Bronchial epithelial cell (primary cell): ENCODE results near the gene SYNGR3. TPM values are rescaled to one million over a fixed set of nuclear protein-coding genes. Genes with fewer than 3 reads are reported as not detected.

ENCODE experiments used
- DNase-seq: peaks from one replicate; pipeline ENCODE4 v3.0.0-alpha.2; 2010; ENCODE audit warnings: low read depth
- FAIRE-seq: peaks from 2 replicates; lab custom pipeline; 2011; peaks lifted over from hg19 to GRCh38; lab: Jason Lieb, UNC
- H3K27me3 ChIP-seq: 2 replicates; pipeline ENCODE4 v1.5.1; 2011; ENCODE audit warnings: low read length; ENCODE audit not compliant: control insufficient read depth, insufficient read depth
- H3K36me3 ChIP-seq: 2 replicates; pipeline ENCODE4 v1.5.1; 2011; ENCODE audit warnings: low read length; ENCODE audit not compliant: control insufficient read depth, insufficient read depth
- H3K4me3 ChIP-seq: 2 replicates; pipeline ENCODE4 v1.5.1; 2011; ENCODE audit warnings: mild to moderate bottlenecking, low read depth, low read length, control low read depth
- CTCF ChIP-seq: IDR thresholded peaks from 2 replicates; pipeline ENCODE4 v1.5.1; 2011; ENCODE audit warnings: mild to moderate bottlenecking, moderate library complexity, low read length, control low read depth, inconsistent platforms; ENCODE audit not compliant: insufficient read depth, severe bottlenecking
- total RNA-seq: library from RNA; depleted of rRNA; stranded (reverse); fragments of >200 nt; gene quantifications from 2 replicates; pipeline ENCODE4 v1.2.1, GENCODE V29; 2014

The SYNGR3 gene
- total RNA-seq, 1 donor from 2014 or later, result 2.9 TPM

GRCh38 chr16:2028146-2028545, 38.4 kb downstream of the SYNGR3 start:
- H3K36me3 ChIP-seq, result no peaks in the 10 kb centered on the region
- no peak for FAIRE-seq
- H3K4me3 ChIP-seq, result no peak overlapping the region
- TF ChIP-seq CTCF, result no peak
- H3K27me3 ChIP-seq, result no peaks in the 10 kb centered on the region
- DNase-seq, result no peak

DNA sequence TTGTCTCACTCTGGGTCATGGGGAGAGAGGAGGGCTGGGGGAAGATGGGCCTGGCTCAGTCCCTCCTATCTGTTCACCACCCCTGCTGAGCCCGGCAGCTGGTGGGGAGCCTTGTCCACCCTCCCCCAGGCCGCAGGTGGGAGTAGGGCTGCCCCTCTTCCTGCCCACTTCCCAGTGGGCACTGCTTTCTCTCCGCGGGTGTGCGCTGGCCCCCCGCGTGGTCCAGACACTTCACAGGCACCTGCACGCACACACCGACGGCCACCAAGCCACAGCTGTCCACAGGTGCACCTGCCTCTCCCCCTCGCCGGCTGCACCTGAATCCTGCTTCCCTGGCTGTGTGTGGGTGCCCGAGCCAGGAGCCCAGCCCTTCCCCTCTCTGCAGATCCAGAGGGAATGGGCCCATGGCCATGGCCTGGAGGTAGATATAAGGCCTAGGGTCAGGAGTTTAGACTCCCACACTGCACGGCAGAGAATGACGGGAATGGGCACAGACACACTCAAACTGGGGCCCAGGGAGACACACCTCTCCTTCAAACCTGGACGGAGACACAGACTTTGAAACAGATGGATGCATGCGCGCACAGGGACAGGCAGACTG, 39.0 kb downstream of the SYNGR3 start:
- no peak for TF ChIP-seq CTCF
- no peaks in the 10 kb centered on the region for H3K36me3 ChIP-seq
- no peak for FAIRE-seq

GRCh38 chr16:2029350-2029749, 39.6 kb downstream of the SYNGR3 start:
- TF ChIP-seq CTCF, result no peak
- Histone ChIP-seq H3K36me3 (no peaks in the 10 kb centered on the region), H3K4me3 (no peak overlapping the region), H3K27me3 (no peaks in the 10 kb centered on the region)
- no peak for FAIRE-seq
- no peak for DNase-seq

More for the DNA sequence above, 39.0 kb downstream of the SYNGR3 start:
- DNase-seq, result no peak
- no peaks in the 10 kb centered on the region for H3K27me3 ChIP-seq
- no peak overlapping the region for H3K4me3 ChIP-seq

DNA sequence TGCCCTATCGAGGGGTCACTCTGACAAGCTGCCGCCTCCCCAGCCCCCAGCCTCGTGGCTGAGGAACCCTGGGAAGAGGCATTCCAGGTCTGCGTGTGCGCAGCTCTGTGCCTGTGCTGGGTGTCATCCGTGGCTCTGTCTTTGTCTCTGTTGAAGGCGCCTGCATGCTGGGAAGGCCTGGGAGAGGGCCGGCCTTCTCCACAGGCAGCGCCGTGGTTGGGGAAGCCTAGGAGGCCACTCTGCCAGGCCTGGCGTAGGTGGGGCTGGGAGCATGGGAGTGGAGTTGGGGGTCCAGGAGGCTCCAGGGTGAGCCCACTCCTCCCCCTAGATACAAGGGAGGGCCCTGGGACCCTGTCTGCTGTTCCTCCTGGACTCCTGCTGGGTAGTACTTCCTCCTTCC, 40.3 kb downstream of the SYNGR3 start:
- FAIRE-seq, result no peak
- Histone ChIP-seq H3K4me3 (no peak overlapping the region), H3K27me3 (no peaks in the 10 kb centered on the region), H3K36me3 (no peaks in the 10 kb centered on the region)
- TF ChIP-seq CTCF, result no peak
- DNase-seq, result no peak

DNA sequence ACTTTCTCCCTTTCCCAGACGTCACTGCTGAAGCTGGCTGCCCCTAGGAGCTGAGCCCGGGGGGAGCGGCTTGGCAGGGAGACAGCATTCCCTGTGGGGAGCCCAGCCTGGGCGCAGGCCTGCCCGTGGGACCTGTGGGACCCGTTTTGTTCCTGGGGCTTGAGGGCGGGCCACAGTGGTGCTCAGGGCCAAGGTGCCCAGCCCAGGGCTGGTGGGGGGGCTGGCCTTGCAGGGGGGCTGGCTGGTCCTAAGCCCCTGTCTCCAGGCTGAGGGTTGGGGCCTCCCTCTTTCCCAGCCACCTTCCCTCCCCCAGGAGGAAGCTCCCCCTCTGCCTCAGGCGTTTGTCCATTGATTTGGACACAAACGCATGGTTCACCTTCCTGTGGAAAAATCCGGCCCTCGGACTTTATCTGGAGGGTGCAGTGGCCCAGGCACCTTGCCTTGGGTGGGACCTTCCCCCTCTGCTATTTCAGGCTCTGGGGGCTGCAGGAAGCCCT, 41.4 kb downstream of the SYNGR3 start:
- FAIRE-seq, result no peak
- no peaks in the 10 kb centered on the region for H3K27me3 ChIP-seq
- no peak overlapping the region for H3K4me3 ChIP-seq
- TF ChIP-seq CTCF, result no peak
- no peak for DNase-seq
- no peaks in the 10 kb centered on the region for H3K36me3 ChIP-seq

- FAIRE-seq, result no peak
- TF ChIP-seq CTCF, result no peak
- H3K4me3 ChIP-seq, result no peak overlapping the region
- DNase-seq, result no peak
- H3K27me3 ChIP-seq, result no peaks in the 10 kb centered on the region
- peaks cover 2% of the 10 kb centered on the region for H3K36me3 ChIP-seq
These were observed 42.7 kb downstream of the SYNGR3 start for GRCh38 chr16:2032285-2033056.
